Stimulated activated CD8-positive, alpha-beta memory T cell treated with anti-CD3 and anti-CD28 coated beads, Interleukin-2, amount 100 ng/mL, for 1 hour (primary cell): Measurements from ENCODE around the gene EMILIN1.
"Not testable (repeated sequence)": the region's sequence is repeated elsewhere in the genome, so short reads cannot be mapped to it uniquely, and the experiment has no call there.

ENCODE experiments used
- DNase-seq, 2 donors: peaks; one replicate each; pipeline ENCODE4 v3.0.0-alpha.2; 2020; ENCODE audit warnings: low read depth in 2 of 2

EMILIN1 gene

DNA sequence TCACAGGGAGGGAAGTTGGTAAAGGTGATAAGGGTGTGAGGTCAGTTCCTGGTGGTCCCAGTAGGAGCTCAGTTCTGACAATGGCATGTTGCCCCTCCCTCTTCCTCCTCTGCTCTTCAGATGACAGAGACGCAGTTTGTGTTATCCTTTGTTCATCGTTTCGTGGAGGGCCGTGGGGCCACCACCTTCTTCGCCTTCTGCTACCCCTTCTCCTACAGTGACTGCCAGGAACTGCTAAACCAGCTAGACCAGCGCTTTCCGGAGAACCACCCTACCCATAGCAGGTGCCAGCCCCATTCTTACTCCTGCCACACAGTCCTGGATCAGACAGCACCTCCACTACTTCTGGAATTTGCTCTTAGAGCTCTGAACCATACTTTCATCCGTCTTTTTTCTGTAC, 24.6 kb upstream of the EMILIN1 start:
- no peak for DNase-seq

GRCh38 chr2:27054721-27055120, 23.7 kb upstream of the EMILIN1 start:
- no peak for DNase-seq

- no peak for DNase-seq
Measured at GRCh38 chr2:27057184-27057583, 21.2 kb upstream of the EMILIN1 start.

DNA sequence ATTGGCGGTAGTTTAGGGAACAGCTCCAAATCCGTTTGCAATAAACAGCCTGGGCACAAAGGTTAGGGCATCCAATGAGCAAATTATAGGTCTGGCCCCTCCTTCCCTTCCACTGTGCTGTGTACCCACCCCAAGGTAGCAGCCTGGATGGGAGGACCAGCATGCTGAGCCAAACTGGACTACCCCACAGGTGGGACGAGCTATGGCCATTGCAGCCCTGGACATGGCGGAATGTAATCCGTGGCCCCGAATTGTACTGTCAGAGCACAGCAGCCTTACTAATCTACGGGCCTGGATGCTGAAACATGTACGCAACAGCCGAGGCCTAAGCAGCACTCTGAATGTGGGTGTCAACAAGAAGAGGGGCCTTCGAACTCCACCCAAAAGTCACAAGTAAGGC, 20.2 kb upstream of the EMILIN1 start:
- DNase-seq: no peak

GRCh38 chr2:27059141-27059820, 19.1 kb upstream of the EMILIN1 start:
- no peak for DNase-seq

- no peak for DNase-seq
Measured at GRCh38 chr2:27060323-27060722, 18.1 kb upstream of the EMILIN1 start.

- no peak for DNase-seq
Measured at GRCh38 chr2:27065128-27065527, 13.3 kb upstream of the EMILIN1 start.

- DNase-seq: no peak
Measured at GRCh38 chr2:27067385-27067784, 11.0 kb upstream of the EMILIN1 start.

DNA sequence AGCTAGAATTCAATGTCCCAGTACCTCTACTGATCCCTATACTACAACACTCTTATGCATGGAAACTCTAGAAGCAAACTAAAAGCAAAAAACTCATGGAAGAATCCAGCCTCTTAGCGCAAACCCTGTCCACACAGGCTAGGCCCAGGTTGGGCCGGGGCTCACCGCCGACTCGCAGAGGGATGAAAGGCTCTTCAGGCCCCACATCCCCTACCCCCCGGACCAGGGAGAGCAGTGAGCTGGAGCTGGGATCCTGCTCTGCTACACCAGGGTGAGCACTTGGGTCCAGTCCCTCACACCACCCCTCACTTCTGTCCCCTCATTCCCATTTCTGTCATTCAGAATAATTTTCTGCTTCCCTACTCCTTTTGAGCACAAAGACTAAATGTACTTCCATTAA, 9.0 kb upstream of the EMILIN1 start:
- DNase-seq: no peak

GRCh38 chr2:27069961-27070618, 8.3 kb upstream of the EMILIN1 start:
- no peak for DNase-seq

DNA sequence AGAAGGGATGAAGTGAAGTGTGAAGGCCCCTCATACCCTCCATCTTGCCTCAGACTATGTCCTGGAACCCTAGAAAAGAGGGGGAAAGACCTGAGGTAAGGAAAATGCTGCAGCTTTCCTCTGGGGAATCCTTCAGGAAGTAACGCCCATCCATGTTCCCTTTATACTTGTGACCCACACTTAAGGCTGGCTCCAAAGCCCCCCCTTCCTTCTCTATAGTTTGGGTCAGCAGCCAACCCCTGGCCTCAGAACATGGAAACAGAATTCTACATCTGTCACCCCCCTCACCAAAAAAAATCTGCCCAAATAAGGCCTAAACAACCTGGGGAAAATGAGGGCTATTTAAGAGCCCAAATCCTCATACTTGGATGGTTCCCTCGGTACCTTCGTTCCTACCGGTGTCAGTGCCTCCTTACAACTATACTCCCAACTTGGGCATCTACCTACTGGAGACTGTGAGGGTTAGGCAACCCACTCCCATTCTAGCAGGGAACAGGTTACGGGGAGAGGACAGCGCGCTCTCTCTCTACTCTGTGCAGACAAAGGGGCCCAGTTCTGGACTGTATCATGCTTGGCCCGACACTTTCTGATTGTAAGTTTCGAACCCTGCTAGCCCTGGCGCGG, 7.7 kb upstream of the EMILIN1 start:
- DNase-seq: no peak

- DNase-seq: peak; percentile 74 to 79
Measured at GRCh38 chr2:27071277-27071989, 7.0 kb upstream of the EMILIN1 start, which contains the start of gene OST4. TSS of gene OST4 (minus strand) at chr2:27071654.

GRCh38 chr2:27071990-27072830, 6.2 kb upstream of the EMILIN1 start:
- DNase-seq: no peak

DNA sequence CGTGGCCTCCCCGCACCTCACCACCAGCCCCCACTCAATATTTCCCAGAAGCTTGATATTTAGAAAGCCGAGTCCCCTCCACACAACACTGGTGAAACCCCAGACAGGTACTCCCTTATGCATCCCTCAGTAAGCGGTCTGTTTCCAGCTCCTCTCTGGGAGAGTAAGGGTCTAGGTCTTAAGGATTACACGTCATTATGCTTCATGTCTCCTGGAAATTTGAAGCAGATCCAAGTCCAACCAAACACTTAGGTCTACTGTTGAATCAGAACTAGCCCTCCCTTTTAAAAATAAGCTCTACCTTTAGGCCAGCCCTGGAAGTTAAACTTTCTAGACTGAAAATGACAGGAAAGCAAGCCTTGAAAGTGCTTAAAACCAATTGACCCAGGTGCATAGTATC, 5.5 kb upstream of the EMILIN1 start:
- no peak for DNase-seq

DNA sequence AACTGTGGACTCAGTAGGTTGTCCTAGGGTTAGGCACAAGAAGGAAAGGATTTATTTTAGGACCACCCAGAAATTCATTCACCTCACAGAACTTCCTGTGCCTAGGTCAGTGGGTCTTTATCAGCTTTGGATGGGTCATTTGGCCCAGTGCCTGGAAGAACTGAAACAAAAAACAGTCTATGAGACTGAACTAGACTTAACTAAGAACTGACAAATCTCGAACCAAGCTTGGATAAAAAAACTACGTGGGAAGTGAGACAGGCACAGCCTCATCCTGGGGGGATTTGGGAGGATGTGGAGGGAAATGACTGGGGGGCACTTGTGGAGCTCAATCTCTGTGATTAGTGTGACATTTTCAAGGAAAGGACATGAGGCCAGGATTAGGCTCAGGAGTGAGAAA, 4.6 kb upstream of the EMILIN1 start:
- no peak for DNase-seq

- DNase-seq: peak in 1 of 2 donors; percentile 32
Measured at GRCh38 chr2:27074738-27075565, 3.5 kb upstream of the EMILIN1 start.

- not testable (repeated sequence) for DNase-seq
Measured at GRCh38 chr2:27075566-27075871, 2.9 kb upstream of the EMILIN1 start.

DNA sequence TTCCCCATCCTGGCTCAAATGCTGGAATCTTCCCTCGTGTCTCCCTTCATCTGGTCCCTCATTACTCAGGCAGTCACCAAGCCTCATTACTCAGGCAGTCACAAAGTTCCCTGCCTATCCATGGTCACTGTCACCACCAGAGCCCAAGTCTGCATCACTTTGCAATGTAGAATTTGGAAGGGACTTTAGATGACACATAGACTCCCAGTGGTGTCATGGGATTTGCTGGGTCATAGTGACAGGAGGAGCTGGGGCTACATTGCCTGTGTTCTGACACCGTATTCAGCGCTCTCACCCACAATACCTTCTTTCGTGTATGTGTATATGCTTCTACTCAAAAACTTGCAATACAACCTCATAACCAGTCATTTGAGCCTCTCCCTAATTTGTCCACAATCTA, 2.1 kb upstream of the EMILIN1 start:
- no peak for DNase-seq

GRCh38 chr2:27077231-27077630, 1.2 kb upstream of the EMILIN1 start:
- no peak for DNase-seq

GRCh38 chr2:27079233-27080139, 1.1 kb downstream of the EMILIN1 start:
- DNase-seq: no peak
